Right ventricle myocardium inferior (tissue), 1 donor: ENCODE measurements around the gene GRM7. TPM values are rescaled to one million over a fixed set of nuclear protein-coding genes. Genes with fewer than 3 reads are reported as not detected.
A peak's percentile ranks its signal among the peaks of the same experiment; 100 is the strongest.

Experiments used
- ATAC-seq: fragments of 200-7000 bp; cut with Tn5 transposase; one replicate; pipeline ENCODE4 v1.9.1; 2020; ENCODE audit warnings: mild to moderate bottlenecking, moderate library complexity
- DNase-seq: peaks from one replicate; pipeline ENCODE4 v3.0.0; 2021; ENCODE audit errors: missing footprints
- intact Hi-C: fragments of 100-400 bp; cut with DNase I; formaldehyde crosslinking; loops from one replicate; pipeline ENCODE4 v1.11.0; 2022
- total RNA-seq: library from RNA; stranded (reverse); fragmentation: NEBNext Ultra II Directional; extraction: Animal tissue kit (Norgen Biotek cat#: 25700); gene quantifications from one replicate; pipeline ENCODE4 v1.2.1, GENCODE V29; 2021
- donor health status: DM: no; HTN: yes; CAD: no; lungs with severe emphysema.

Gene GRM7
- total RNA-seq, 1 donor from 2014 or later: not detected

GRCh38 chr3:7650466-7650865 lies 789.6 kb downstream of the GRM7 start:
- DNase-seq (no peak), ATAC-seq (no peak)
- intact Hi-C loops: no loop called here

DNA sequence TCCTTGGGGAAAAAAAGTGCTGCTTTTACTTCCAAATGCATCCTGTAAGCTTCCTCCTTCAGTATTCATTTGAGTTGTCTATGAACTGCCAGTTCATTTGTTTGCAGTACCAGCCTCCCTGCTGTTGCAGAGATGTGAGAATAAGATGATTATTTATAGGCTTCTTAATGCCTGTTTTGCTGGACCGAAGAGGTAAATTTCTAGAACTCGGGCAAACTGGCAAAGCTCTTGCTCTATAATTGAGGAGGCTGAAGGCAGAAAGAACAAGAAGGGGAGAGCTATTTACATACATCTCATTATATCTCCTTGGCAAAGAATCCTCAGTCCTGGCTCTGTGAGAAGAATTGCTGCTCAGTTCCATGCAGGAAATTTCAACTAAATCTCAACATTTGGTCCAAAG lies 790.4 kb downstream of the GRM7 start:
- no peak for DNase-seq
- ATAC-seq: no peak
- intact Hi-C loops: no loop called here

- no peak for DNase-seq
- ATAC-seq: peak; percentile 77
- intact Hi-C loops: no loop called here
Observed at GRCh38 chr3:7657214-7658112, 796.5 kb downstream of the GRM7 start.

DNA sequence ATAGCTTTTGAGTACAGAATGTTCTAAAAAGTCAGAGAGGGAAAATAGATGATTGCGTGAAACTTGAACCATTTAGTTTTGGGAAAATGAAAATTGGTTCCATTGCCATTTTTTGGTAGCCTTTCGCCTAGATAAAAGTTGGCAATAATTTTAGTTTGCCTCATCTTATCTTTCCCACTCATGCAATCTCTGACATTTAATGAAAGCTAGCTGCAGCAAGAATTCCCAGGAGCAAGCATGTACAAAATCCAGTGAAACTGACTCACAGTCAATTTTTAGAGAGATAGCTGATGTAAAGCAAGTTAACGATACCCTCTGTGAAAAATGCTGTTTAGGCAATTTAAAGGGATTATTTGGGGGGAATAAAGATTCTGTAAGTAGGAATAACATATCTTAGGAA lies 797.4 kb downstream of the GRM7 start:
- no peak for DNase-seq
- peak; percentile 82 for ATAC-seq
- intact Hi-C loops: no loop called here

- ATAC-seq: no peak
- intact Hi-C loops: no loop called here
- no peak for DNase-seq
Observed at GRCh38 chr3:7659079-7659478, 798.2 kb downstream of the GRM7 start.

- intact Hi-C loops: no loop called here
- no peak for ATAC-seq
- DNase-seq: no peak
Observed at GRCh38 chr3:7663771-7664170, 802.9 kb downstream of the GRM7 start.

DNA sequence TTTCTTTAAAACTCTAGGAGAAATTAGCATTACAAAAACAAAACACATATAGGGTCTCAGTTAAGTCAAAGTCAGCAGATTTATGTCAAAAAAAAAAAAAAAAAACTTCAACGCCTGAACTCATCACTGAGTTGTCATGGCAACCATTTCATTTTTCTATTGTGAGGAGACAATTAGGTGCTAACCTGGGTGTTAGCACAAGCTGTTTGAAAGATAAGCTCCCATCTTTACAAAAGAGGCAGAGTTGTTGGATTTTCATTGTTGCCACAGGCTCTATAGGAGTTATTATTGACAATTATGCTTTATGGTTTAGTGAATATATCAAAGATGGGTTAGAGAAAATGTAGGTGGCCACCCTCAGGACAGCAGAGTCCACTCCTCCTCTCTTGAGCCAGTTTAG lies 806.9 kb downstream of the GRM7 start:
- intact Hi-C loops: no loop called here
- DNase-seq (no peak), ATAC-seq (no peak)

- no peak for ATAC-seq
Observed at GRCh38 chr3:7669641-7670040, 808.7 kb downstream of the GRM7 start.

GRCh38 chr3:7678521-7678920 lies 817.6 kb downstream of the GRM7 start:
- intact Hi-C loops: no loop called here
- no peak for ATAC-seq
- DNase-seq: no peak

More at GRCh38 chr3:7669641-7670040, 808.7 kb downstream of the GRM7 start:
- DNase-seq: no peak
- intact Hi-C loops: no loop called here

- intact Hi-C loops: no loop called here
- ATAC-seq: peak; percentile 82
- DNase-seq: no peak
Observed at GRCh38 chr3:7682822-7683229, 821.9 kb downstream of the GRM7 start.

- intact Hi-C loops: no loop called here
- peak; percentile 29 for ATAC-seq
- DNase-seq: no peak
Observed at GRCh38 chr3:7683426-7683825, 822.5 kb downstream of the GRM7 start.

- DNase-seq (no peak), ATAC-seq (no peak)
- intact Hi-C loops: no loop called here
Observed at GRCh38 chr3:7684182-7684715, 823.3 kb downstream of the GRM7 start.

- intact Hi-C loops: no loop called here
Observed at GRCh38 chr3:7687428-7688147, 826.7 kb downstream of the GRM7 start.

DNA sequence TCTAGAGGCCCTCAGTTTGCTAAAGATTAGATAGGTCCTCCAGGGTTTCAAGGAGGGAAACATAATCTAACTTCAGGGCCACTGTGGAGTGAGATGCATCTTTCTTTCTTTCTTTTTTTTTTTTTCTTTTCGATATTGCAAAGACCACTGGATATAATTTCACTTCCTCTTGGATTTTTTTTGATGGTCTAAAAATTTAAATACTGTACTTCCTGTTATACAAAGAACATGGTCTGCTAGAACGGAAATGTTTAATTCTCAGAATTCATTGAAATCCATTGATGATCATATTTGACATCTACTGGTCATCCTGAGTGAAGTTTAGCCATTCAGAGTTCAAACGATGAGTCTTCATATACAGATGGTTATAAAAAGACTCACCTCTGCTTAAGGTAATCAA lies 832.0 kb downstream of the GRM7 start:
- intact Hi-C loops: loop anchor here (5.0 kb wide), 1 partner anchor 49 kb away; no protein-coding TSS in a partner anchor
- no peak for DNase-seq

More at GRCh38 chr3:7687428-7688147, 826.7 kb downstream of the GRM7 start:
- DNase-seq (no peak), ATAC-seq (peak; percentile 82)

DNA sequence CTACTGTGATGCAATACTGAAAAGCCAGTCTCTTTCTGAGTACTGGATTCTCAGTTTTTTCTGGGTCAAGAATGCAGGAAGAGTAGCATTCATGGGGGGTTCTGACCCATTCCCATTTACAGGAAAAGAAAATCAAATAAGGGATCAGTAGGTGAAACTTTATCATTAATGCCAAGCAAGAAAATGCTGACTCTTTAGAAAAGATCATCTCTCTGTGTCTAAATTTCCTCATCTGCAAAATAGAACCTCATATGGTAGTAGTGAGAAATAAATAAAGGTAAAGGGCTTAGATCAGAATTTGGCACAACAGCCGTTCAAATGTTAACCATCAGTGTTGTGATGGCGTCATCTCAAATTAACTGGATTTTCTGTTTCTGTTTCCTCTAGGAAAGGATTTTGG lies 833.1 kb downstream of the GRM7 start:
- ATAC-seq (no peak), DNase-seq (no peak)
- intact Hi-C loops: loop anchor here (5.0 kb wide), 1 partner anchor 48 kb away; no protein-coding TSS in a partner anchor

More for the DNA sequence above, 832.0 kb downstream of the GRM7 start:
- ATAC-seq: no peak

DNA sequence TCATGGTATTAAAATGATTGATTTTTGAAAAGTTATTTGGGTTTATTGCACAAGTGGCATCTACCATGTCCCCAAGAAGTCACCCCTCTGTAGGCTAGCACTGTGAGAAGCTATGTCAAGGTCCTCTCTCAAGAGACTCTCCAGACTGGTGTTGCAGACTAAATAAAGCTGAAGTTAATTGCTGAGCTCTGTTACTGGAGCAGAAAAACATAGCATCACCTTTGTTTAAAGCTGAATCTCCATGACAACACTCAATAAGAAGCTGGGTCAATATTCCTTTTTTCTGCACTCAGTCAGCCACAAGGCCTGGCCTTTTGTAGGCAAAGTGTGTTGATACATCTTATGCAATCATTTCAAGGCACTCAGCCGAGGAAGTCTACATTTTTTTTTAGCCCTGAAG lies 834.1 kb downstream of the GRM7 start:
- ATAC-seq: no peak
- intact Hi-C loops: no loop called here

DNA sequence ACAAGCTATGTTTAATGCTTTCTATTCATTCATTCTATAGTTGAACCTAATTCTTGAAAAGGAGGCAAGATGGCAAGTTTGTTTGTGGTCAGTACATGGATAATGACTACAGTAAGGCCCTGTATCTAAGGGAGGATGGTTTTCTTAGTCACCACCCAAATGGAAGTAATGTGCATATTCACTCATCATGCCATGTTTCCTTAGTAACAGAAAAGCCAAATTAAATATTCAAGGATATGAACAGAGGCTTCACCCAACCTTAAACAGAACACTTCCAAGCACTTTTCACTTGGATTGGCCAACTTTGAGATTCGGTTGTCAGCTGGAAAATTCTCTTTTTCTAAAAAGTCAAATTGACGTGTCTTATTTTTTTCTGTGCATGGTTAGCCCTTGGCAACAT lies 835.4 kb downstream of the GRM7 start:
- intact Hi-C loops: no loop called here
- DNase-seq (no peak), ATAC-seq (no peak)

More for the DNA sequence above, 834.1 kb downstream of the GRM7 start:
- no peak for DNase-seq

DNA sequence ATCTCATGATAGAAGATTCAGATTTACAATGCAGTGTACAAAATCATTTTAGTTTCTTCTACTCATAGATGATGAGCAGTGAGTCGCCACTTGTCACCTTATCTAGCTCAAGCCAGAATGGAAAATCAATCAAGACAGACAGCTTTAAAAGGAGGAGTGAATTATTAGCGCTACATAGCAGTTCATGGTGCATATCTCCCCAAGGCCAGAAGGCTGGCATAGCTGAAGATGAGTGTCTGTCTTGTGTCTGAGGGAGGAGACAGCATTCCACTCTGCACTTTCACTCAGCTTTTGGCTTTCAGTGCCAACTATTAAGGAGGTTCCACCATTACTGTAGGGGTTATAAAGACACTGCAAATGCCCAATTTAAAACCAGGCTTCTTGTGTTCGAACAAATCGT lies 836.6 kb downstream of the GRM7 start:
- intact Hi-C loops: no loop called here
- DNase-seq: no peak
- no peak for ATAC-seq

DNA sequence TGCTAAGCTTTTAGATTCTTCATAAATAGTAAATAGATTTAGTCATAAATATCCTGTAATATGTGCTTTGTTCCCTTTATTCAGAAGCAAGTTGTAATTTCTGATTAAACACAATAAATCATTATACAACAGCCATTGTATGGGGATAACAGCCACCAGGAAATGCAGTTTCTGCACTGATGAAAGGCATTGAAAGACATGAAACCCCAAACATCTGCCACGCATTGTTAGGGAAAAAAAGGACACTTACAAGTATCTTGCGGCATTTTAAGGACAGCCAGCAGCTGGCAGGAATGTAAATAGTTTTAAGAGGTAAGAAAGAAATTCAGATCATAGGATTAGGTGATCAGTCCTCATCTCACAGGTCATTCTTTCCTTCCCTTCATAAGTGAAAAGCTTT lies 839.6 kb downstream of the GRM7 start:
- intact Hi-C loops: no loop called here
- no peak for ATAC-seq

DNA sequence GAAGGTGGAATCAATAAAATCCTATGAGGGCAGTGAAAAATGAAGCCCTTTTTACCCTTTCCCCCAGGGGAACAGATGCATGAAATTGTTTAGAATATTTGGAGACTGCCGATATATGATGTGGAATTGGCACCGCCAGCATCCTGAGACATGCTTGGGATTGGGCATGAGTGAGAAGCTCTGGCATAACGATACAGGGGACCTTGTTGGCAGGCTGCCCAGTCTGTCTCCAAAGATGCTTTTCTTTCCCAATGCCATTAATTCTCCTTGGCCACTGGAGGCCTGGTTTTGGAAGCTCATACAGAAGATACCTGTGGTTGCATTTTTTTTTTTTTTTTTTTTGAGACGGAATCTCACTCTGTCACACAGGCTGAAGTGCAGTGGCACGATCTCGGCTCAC lies 840.1 kb downstream of the GRM7 start:
- intact Hi-C loops: no loop called here
- ATAC-seq (no peak), DNase-seq (no peak)

More for the DNA sequence above, 839.6 kb downstream of the GRM7 start:
- DNase-seq: no peak
